RKO (cell line): Measurements from ENCODE around the gene PTGES2.

Experiments
- DNase-seq: peaks from one replicate; pipeline ENCODE4 v3.0.0-alpha.2; 2016; ENCODE audit warnings: low spot score

The PTGES2 gene

GRCh38 chr9:128153060-128153946 lies 25.8 kb upstream of the PTGES2 start:
- DNase-seq, result no peak

GRCh38 chr9:128152133-128153059 lies 24.9 kb upstream of the PTGES2 start:
- no peak for DNase-seq

GRCh38 chr9:128151309-128152132 lies 24.0 kb upstream of the PTGES2 start:
- DNase-seq, result no peak

- no peak for DNase-seq
Measured at GRCh38 chr9:128150594-128151308, 23.2 kb upstream of the PTGES2 start.

GRCh38 chr9:128149951-128150593 lies 22.5 kb upstream of the PTGES2 start:
- DNase-seq, result no peak

GRCh38 chr9:128149001-128149701 lies 21.6 kb upstream of the PTGES2 start, which contains the start of gene LCN2:
LCN2 (plus strand) TSS chr9:128149453; CDS start chr9:128149526, 73 bp downstream.
- no peak for DNase-seq

GRCh38 chr9:128148509-128149000 lies 21.0 kb upstream of the PTGES2 start:
- DNase-seq, result no peak

GRCh38 chr9:128146591-128147120 lies 19.1 kb upstream of the PTGES2 start:
- DNase-seq, result no peak

GRCh38 chr9:128145951-128146351 lies 18.4 kb upstream of the PTGES2 start:
- no peak for DNase-seq

- DNase-seq, result no peak
Measured at GRCh38 chr9:128145536-128145935, 18.0 kb upstream of the PTGES2 start.

GRCh38 chr9:128144239-128145181 lies 17.0 kb upstream of the PTGES2 start:
- no peak for DNase-seq

- no peak for DNase-seq
Measured at GRCh38 chr9:128143525-128144238, 16.2 kb upstream of the PTGES2 start.

- DNase-seq, result no peak
Measured at GRCh38 chr9:128142596-128142995, 15.1 kb upstream of the PTGES2 start.

GRCh38 chr9:128142061-128142460 lies 14.5 kb upstream of the PTGES2 start:
- no peak for DNase-seq

GRCh38 chr9:128141604-128142003 lies 14.1 kb upstream of the PTGES2 start:
- no peak for DNase-seq

GRCh38 chr9:128139621-128140020 lies 12.1 kb upstream of the PTGES2 start:
- no peak for DNase-seq

- no peak for DNase-seq
Measured at GRCh38 chr9:128138001-128138400, 10.5 kb upstream of the PTGES2 start.
